H4 (cell line): Measurements from ENCODE around the gene ADCK1. TPM values are rescaled to one million over a fixed set of nuclear protein-coding genes. Genes with fewer than 3 reads are reported as not detected.
"Not testable (repeated sequence)": the region's sequence is repeated elsewhere in the genome, so short reads cannot be mapped to it uniquely, and the experiment has no call there.

Source experiments
- DNase-seq: peaks from one replicate; pipeline ENCODE4 v3.0.0-alpha.2; 2015; ENCODE audit warnings: low spot score
- total RNA-seq: library from RNA; depleted of rRNA; stranded (reverse); fragments of >200 nt; shearing (Covaris generic); gene quantifications from 2 replicates; pipeline ENCODE4 v1.2.3, GENCODE V29; 2014; rRNA removed

Gene ADCK1
- total RNA-seq, 1 experiment from 2014 or later = 7.7 TPM

DNA sequence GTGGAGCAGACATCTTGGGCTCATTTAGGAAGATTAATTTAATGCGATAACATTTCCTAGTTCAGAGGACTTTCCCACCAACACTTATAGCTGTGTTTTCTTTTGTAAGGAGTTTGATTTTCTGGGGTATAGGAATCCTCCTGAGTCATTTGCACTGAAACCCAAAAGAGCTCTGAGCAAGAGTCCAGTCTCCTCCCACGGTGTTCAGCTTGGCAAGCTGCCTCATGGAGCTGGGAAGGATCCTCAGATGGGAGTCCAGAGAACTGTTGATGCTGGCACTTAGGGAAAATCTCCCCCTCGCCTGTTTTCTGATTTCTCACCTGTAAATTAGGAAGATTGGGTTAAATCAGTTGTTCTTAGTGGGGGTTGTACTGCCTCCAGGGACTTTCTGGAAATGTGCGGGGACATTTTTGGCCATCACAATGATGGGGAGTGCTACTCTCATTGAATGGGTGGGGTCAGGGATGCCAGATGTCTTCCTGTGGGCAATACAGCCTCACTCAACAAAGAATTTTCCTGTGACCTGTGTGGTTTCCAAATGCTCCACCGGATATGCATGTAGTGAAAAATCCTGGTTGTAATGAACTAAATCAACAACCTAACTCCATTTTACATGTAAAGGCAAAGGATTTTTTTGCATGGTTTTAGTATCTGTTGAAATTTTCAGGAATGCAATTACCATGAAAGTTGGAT lies 150.6 kb downstream of the ADCK1 start:
- DNase-seq = no peak

DNA sequence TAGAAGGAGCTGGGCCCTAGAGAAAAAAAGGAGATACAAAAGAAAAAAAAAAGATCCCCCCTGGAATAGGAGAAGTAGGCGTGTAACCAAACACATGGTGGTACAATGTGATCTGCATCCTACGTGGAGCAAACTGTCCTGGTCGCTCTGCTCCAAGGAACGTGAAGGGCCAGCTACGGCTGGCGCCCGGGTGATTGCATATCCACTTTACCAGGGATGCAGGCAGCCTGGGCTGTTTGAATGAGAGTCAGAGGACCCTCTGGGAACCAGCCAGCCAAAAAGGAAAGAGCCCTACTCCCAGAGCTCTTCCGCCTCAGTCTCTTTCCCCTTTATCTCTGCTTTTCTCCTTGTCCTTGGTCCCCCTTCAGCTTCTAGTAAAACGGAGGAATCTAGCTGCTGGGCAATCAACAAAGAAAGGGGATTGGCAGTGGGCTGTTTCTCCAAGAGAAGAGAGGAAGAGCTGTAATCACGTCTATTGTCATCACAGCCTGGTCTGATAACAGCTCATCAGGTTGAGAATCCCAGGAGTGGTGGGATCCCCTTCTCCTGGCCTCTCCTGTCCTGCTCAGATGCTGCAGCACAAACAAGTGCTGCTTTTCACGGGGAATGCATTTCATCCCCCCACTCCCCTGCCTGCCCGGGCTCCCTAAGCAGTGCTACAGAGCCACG lies 156.0 kb downstream of the ADCK1 start:
- no peak for DNase-seq

DNA sequence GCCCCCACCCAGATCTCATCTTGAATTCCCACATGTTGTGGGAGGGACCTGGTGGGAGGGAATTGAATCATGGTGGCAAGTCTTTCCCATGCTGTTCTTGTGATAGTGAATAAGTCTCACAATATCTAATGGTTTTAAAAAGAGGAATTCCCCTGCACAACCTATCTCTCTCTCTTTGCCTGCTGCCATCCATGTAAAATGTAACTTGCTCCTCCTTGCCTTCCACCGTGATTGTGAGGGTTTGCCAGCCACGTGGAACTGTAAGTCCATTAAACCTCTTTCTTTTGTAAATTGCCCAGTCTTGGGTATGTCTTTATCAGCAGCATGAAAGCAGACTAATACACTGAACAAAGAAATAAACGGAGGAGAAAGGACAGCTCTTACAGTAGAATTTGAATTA lies 159.8 kb downstream of the ADCK1 start:
- not testable (repeated sequence) for DNase-seq

DNA sequence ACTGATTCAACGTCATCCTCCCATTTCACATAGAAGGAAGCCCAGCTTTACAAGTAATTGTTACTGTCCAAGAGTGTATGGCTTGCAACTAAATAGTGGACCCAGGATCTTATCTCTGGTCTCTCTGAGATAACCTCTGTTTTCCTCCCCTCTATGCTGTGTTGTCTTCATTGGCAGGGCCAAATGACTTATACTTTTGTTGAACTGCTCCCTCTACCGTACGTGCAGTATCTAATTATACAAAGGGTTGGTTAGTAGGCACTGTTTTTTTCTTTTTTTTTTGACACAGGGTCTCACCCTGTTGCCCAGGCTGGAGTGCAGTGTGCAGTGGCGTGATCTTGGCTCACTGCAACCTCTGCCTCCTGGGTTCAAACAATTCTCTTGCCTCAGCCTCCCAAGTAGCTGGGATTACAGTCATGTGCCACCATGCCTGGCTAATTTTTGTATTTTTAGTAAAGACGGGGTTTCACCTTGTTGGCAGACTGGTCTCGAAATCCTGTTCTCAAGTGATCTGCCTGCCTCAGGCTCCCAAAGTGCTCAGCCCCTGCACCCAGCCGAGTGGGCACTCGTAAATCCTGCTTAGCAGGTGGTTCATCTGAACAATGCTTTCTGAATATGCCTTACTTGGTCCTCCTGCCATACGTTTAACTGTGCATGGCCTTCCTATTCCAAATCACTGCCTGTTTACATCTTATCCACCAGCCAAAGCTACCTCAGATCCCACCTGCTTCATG lies 162.1 kb downstream of the ADCK1 start:
- DNase-seq = no peak

DNA sequence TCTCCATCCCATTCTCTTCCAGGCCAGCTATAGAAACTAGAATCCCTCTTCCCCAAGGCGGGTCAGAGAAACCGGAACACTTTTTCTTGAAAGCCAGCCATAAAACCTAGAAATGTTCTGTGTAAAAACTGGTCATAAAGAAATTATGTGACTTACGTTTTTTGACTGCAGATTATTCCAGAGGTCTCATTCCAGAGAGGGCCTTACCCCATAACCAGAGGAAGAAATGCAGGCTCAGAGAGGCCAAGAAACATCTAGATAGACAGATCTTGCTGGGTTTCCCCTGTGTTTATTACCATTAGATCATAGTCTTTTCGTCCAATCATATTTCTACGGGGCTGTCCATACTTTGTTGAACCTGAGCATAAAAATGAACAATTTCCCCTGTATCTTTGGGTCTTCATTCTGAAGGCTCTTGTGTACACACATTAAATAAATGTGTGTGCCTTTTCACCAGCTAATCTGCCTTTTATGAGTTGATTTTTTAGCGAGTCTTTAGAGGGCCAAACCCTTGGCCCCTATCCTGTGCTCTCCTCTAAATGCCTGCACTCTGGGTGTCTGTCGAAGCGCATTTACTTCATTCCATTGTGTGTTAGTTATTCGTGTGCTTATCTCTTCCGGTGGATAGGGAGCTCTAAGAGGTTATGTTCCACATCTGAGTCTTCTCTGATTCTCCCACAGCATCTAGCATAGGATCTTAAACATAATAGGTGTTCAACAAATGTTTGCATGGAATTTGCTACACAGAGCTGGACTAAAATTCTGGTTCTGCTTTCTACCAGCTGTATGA lies 163.0 kb downstream of the ADCK1 start:
- no peak for DNase-seq

DNA sequence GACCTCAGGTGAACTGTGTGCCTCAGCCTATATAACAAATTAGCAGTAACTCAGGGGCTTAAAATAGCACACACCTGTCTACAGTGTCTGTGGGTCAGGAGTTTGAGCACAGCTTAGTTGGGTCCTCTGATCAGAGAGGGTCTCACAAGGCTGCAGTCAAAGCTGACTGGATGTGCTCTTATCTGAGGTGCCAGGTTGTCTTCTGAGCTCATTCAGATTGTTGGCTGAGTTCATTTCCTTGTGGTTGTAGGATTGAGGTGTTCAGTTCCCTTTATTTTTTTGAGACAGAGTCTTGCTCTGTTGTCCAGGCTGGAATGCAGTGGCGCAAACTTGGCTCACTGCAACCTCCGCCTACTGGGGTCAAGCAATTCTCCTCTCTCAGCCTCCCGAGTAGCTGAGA lies 164.7 kb downstream of the ADCK1 start:
- no peak for DNase-seq

DNA sequence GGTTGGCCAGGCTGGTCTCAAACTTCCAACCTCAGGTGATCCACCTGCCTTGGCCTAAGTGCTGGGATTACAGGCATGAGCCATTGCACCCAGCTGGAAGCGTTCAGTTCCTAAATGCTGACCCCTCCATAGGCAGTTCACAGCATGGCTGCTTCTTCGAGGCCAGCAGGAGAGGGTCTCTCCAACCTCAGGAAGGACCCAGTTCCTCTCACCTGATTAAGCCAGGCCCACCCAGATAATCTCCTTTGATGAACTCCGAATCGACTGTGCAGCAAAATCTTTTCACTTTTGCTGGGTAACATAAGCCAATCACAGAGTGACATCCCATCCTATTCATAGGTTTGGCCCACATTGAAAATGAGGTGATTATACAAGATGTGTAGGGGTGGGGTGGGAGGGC lies 165.1 kb downstream of the ADCK1 start:
- DNase-seq = no peak

DNA sequence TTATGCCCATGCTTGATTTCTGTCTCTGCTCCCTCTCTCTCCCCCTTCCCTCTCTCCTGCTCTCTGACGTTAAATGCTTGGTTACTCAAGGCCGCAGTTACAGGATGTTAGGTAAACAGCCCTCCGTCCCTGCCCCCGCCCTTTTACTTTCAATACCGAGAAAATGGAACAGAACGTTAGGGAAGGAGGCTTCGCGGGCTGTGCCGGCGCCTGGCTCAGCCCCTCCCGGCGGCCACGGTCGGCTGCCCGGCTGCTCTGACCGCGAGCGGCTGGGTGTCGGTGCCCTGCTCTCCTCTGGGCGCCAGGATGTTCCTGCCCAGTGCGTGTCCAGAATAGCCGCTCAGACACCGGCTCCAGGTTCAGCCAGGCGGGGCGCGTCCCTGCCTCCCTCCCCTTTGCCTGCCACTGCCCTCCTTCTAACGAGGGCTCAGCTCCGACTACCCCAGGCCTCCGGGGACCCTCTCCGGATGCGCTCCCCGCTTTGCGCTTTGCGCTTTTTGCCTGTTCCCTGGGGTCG lies 166.1 kb downstream of the ADCK1 start:
- peak; percentile 36 for DNase-seq

DNA sequence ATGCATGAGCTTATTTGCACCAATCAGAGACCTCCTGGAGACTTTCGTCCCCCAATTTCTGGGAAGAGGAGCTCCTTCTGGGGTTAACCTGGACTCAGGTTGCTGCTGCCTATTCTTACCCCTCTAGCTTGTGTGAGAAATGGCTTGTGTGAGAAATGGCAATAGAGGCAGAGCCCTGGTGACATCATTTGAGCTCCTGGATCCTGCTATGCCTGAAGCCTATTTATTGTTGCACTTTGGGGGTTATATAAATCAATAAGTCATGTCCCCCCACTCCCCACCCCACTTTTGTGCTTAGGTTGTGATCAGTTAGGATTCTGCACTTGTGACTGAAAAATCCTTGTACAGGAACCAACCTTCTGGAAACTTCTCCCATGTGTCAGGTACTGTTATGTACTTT lies 167.2 kb downstream of the ADCK1 start:
- no peak for DNase-seq

DNA sequence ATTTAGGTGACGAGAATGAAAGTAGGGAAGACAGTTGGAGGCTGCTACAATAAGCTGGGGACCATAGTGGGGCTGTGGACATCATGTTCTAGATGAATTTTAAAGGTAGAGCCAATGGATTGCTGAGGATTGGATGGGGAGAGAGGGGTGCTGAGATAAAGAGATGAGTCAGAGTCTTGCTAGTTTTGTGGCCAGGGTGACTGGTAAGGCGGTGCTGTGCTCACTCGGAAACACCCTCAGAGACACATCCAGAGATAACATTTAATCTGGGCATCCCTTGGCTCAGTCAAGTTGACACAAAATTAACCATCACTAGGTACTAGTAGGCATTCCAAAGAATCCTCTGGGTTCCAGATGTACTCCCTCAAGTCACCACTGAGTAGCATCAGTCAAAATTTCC lies 170.7 kb downstream of the ADCK1 start:
- no peak for DNase-seq

DNA sequence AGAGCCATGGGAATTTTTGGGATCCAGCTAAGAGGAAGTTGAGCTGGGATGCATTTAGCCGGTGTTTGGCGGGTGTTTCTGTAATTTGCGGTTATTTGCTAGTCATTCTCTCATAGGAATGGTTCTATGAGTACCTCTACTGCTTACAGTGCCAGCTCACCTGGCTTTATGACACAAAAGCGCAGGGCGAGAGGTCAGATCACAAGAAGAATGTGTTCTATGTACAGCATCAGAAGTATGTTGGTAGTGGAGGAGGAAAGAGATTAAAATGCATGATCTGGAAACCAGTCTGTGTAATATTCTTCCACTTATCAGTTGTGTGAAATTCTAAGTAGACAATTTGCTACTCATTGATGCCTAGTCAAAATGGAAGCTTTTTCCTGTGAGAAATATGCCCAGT lies 173.3 kb downstream of the ADCK1 start:
- no peak for DNase-seq

DNA sequence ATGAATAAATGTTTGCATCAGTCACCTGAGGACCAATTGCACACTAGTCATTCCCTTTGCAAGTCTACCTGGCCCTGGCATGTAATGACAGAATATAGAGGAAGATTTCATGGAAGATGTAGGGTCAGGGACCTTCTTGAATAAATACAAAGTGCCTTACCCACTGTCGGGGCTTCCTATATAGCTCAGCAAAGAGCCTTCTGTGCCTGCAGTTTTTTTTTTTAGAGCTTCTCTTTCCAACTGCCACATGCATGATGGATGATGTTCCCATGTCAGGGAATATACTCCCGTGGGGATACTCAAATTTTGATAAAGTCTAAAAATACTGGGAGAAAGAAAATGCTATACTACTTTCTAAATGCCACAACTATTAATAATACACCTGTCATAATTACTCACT lies 176.7 kb downstream of the ADCK1 start:
- DNase-seq = no peak

DNA sequence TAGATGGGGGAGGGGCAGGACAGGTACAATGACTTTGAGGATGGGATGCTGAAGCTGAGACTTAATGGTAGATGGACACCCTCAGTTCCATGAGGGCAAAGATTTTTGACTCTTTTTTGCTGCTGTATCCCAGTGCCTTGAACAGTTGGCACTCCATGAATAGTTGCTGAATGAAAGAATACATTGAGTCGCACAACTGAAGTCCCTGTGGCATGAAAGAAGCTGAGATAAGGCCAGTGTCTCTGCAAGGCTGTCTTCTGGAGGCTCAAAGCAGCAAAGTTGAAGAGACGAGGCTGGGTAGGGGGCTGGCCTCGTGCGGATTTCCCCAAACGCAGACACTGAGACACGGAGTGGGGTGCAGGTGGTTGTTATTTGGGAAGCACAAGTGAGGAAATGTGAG lies 179.3 kb downstream of the ADCK1 start:
- DNase-seq = no peak

DNA sequence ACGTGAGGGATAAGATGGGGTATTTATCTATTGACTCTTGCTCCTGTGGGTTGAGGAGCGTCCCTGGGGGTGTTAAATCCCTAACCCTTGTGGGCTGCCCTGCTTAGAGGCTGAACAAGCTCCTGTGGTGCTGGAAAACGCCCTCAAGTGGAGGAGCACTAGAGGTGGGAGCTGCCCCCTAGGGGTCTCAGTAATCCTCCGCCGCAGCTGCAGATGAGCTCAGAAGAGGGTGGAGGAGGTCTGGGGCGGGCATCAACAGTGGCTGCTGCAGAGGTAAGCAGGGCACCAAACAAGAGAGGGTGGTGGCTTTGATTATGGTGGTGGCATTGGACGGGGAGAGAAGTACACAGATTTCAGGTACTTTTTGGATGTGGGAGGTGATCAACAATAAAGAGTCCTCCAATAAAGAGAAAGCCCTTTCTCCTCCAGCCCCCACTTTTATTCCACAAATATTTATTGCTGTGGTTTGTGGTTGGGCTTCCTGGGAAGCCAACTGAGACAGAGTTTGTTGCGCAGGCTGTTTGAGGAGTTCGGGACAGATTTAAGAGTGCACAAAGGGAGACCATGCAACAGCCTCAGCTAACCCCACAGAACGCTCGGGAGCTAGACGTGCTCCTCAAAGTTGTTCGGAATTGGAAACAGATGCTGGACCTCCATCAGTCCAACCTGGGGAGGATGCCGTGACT lies 179.9 kb downstream of the ADCK1 start:
- DNase-seq = peak; percentile 45

DNA sequence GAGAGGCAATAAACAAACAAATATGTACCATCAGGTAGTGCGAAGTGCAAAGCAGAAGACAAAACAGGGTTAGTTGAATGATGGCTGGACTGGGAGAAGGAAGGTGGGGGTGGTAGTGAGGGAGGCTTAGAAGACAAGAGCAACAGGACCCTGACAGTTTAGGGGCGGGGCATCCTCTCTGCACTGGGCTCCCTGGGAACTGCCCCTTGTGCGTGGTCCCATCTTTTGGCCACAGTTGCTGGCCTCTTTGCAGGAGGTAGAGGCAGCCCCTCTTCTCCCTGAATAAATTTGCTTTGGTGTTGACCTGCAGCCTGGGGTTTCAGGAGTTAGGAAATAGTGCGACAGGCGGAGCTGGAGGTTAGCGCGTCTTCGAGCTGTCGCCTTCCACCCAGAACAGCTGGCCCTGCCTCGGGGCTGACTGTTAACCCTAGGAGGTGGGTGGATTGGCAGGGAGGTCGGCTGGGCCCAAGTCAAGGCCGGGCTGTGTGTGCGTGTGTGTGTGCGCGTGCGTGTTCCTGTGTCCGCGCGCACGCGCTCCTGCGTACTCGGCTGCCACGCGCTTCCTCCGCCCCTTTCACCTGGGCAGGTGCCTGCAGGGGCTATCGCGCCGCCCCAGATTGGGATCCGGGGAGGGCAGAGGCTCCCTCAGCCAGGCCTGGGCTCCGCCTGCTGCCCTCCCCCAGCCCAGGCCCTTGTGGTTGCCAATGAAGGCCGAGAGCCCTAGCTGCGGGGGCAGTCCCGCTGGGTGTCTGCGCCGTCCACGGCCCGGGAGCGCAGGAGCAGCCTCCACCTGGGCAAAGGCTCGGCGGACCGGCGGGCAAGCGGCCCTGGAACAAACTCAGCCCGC lies 180.8 kb downstream of the ADCK1 start:
- DNase-seq = no peak

Other genes starting within 250 kb of the ADCK1 start
- 10.4 and 14.7 TPM in 2 replicates for gene SPTLC2, start 183.5 kb upstream of the ADCK1 start, total RNA-seq
- gene ALKBH1, start 92.1 kb upstream of the ADCK1 start, total RNA-seq = 20.0 and 20.3 TPM in 2 replicates
- gene SLIRP, start 92.0 kb upstream of the ADCK1 start, total RNA-seq = 508 and 814 TPM in 2 replicates
- 71.1 and 71.2 TPM in 2 replicates for gene SNW1, start 39.0 kb upstream of the ADCK1 start, total RNA-seq